Endothelial cell of hepatic sinusoid (primary cell): ENCODE measurements around the gene RANBP10.

Source experiments
- in situ Hi-C: cut with HindIII; loops from 2 replicates; pipeline ENCODE4 v1.10.0; 2017; ENCODE audit warnings: low sequenced_read_pairs

Gene RANBP10

DNA sequence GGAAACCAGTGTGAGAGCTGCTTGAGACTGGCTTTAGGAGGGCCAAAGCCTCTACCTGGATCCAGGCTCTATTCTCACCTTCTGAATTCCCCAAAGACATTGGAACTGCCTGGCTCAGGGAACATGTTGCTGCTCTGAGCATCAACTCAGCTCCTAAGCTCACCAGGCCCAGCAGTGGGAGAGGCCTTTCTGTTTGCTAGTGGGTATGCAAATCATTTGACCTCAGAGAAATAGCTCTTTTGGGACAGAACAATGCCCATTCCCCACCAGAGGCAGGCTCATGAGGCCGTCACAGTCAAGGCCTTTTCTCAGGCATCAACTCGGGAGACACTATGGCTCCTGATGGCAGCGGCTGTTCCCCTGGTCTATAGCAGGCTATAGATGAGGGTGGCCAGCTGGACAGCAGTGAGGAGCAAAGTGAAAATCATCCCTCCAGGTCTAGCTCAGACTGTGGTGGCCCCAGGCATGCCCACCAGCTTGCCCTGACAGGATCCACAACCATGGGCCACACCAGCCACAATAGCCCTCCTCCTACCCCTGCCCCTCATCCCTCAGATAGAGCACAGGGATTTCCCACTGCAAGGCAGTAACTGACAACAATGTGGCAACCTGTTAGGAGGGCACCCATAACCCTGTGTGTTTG lies 56.8 kb downstream of the RANBP10 start:
- in situ Hi-C loops, result no loop called here

GRCh38 chr16:67748834-67749233 lies 57.5 kb downstream of the RANBP10 start:
- in situ Hi-C loops, result no loop called here

DNA sequence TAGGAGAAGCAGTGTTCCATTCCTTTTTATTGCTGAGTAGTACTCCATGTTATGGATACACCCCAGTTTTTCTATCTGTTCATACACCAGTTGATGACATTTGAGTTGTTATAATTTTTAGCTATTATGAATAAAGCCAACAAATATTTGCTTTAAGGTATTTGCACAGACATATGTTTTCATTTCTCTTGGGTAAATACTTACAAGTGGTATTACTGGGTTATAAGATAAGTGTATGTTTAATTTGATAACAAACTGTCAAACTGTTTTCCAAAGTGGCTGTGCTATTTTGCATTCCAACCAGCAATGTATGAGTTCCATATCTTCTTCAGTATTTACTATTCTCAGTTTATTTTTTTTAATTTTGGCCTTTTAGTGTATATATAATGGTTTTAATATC lies 59.5 kb downstream of the RANBP10 start:
- in situ Hi-C loops, result no loop called here

GRCh38 chr16:67741118-67741517 lies 65.2 kb downstream of the RANBP10 start:
- in situ Hi-C loops, result no loop called here

GRCh38 chr16:67740391-67740790 lies 66.0 kb downstream of the RANBP10 start:
- in situ Hi-C loops, result no loop called here

- in situ Hi-C loops, result no loop called here
Observed at GRCh38 chr16:67736858-67737257, 69.5 kb downstream of the RANBP10 start.

GRCh38 chr16:67734731-67735201 lies 71.6 kb downstream of the RANBP10 start:
- in situ Hi-C loops, result no loop called here

- in situ Hi-C loops, result no loop called here
Observed at GRCh38 chr16:67733734-67734470, 72.5 kb downstream of the RANBP10 start.

DNA sequence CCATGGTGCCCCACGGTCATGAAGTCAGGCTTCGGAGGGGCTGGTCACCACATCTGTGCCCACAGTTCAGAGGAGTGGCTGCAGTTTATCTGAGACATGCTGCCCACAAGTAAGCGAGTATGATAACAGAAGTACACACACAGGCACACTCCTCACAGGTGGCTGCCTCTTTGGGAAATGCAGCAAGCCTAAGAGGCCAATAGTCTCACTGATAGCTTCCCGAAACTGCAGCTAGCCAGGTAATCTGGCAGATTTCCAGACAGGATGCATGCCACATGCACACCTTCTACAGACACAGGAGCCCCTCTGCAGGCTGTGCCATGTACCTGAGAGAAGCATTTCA lies 74.6 kb downstream of the RANBP10 start:
- in situ Hi-C loops, result no loop called here

GRCh38 chr16:67731071-67731752 lies 75.1 kb downstream of the RANBP10 start:
- in situ Hi-C loops, result no loop called here

DNA sequence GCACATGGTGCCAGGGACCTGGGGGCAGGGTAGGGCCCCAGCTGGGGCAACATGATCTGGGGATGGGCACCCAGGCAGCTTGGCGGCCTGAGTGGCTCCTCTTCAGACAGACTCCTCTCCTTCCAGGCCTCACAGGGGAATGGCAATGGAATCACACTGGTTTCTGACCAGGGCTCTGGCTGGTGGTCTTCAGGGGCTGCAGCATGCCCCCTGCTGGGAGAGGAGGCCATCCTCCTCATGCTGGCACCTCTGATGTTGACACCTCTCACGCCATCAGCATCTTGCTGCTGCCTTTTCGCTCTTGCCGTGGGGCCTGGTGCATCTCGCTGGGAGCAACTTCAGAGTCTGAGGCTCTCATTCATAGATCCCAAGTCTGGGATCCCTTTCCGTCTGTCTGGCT lies 76.0 kb downstream of the RANBP10 start:
- in situ Hi-C loops, result no loop called here

DNA sequence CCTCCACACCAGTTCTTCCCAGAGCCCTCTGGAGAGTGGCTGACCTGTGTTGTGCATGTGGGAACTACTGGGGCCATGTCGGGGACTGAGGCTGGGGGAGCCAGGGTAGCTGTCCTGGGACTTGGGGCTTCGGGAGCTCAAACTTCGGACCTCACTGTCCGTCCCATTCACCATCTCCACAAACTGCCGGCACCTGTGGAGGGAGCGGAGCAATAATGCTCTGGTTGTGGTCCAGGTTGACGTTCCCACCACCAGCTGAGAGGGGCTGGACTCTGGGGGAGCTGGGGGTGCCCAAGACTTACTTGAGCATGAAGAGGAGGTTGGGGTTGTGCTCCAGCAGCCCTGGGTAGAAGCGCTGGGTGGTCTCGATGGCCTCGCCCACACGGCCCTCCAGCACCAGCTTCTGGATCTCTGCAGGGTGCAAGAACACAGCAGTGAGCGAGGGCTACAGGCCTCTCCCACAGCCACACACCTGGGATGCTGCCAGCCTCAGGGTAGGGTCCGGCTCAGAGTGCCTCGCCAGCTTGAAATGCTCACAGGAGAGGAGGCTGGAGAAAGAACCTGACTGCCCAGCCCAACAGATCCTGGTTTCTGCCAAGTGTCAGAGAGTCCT lies 76.6 kb downstream of the RANBP10 start:
- in situ Hi-C loops, result no loop called here

- in situ Hi-C loops, result no loop called here
Observed at GRCh38 chr16:67727521-67728485, 78.6 kb downstream of the RANBP10 start.

DNA sequence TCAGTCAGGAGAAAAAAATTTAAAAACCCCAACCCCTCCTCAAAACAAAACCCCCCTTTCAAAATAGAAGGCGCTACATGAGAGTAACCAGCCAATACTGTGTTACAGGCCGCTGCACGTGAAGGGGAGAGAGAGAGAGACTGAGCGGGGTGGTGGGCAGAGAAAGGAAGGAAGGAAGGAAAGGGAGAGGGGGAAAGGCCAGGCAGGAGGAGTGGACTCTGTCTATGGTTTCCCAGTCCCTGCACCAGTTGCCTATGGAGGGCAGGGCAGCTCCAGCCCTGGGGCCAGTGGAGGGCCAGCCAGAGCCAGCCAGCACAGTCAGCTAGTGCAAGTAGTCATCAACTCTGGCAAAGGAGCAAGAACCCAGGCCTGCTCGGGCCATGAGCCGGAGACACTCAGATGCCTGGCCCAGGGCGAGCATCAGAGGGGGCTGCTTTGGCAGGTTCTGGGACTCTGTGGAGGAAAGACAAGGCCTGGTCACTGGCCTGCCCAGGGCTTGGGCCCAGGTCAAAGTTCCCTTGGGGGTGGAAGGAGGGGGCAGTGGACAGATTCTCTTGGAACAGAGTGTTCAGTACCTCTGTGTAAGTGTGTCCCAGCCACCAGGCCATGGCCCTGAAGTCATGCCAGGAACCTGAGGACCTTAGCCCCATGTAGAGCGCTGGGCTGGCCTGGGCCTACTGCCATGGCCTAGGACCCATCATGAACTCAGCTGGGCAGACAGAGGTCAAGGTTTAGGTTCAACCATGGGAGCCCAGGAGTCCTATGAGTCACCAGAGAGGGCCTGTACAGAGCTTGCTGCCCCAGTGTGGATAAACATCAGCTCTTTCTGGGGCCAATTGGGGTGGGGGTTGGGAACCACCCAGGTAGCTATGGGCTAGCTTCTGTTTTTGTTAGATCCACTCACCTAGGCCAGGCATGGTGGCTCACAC lies 80.0 kb downstream of the RANBP10 start:
- in situ Hi-C loops, result no loop called here

GRCh38 chr16:67723911-67724305 lies 82.5 kb downstream of the RANBP10 start:
- in situ Hi-C loops, result no loop called here

GRCh38 chr16:67723151-67723910 lies 83.0 kb downstream of the RANBP10 start:
- in situ Hi-C loops, result no loop called here

DNA sequence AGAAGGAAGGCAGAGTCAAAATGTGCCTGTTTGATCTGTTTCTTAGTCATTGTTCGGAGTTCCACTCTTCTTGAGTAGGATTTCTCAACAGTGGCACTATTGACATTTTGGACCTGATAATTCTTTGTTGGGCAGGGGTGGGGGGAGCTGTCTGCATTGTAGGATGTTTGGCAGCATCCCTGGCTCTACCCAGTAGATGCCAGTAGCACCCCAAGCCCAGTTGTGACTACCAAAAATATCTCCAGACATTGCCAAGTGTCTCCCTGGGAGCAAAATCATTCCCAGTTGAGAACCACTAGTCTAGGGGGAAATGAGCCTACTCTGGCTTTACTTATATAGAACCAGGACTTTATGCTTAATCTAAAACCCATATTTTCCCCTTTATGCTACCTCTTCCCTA lies 86.1 kb downstream of the RANBP10 start:
- in situ Hi-C loops, result no loop called here

DNA sequence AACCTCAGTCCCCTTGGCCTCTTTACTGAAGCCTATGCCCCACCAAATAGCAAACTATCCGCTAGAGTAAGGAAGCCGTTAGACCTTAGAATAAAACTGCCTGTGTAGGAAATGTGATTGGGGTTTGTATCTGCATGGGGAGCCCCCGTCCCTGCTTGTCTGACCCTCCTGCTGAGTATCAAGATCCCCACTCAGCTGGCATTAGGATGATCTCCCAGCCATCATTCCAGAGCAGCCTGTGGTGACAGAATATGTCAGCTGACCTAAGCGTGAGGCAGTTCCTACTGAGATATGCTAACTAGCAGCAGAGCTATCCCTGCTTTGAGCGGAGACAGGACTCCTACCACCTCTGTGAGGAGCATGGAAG lies 86.6 kb downstream of the RANBP10 start:
- in situ Hi-C loops, result loop anchor here (5.0 to 10.0 kb wide), 4 partner anchors 37 to 485 kb away; no protein-coding TSS in a partner anchor
